Right kidney (tissue), 1 donor: ENCODE measurements around the gene CRTC3.

Experiments
- DNase-seq: peaks from one replicate; pipeline ENCODE4 v3.0.0-alpha.2; 2016

Gene CRTC3

DNA sequence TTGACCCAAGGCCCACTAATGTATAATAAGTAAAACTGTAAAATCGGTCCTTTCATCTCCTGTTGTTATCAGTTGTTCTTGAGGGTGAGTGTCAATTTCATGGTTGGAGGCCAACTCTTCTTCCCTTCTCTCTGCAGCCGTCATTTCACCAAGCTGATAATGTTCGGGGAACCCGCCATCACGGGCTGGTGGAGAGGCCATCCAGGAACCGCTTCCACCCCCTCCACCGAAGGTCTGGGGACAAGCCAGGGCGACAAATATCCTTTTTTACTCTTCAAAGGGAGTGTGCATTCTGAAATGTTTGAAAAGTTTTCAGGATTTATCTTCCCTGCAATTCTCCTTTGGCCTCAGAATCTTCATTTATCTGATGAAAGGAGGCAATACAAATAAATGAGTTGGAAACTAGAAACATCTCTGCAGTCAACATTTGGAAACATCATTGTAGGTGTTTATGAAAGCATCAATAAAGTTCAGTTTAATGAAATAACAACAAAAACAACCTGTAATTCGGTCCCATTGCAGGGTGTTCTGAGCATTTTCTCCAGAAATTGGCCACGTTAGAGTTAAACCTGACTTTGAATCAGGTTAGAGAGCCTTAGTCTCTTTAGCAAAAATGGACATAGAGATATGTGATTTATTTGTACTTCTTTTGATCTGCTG is 63.9 kb downstream of the CRTC3 start:
- no peak for DNase-seq

DNA sequence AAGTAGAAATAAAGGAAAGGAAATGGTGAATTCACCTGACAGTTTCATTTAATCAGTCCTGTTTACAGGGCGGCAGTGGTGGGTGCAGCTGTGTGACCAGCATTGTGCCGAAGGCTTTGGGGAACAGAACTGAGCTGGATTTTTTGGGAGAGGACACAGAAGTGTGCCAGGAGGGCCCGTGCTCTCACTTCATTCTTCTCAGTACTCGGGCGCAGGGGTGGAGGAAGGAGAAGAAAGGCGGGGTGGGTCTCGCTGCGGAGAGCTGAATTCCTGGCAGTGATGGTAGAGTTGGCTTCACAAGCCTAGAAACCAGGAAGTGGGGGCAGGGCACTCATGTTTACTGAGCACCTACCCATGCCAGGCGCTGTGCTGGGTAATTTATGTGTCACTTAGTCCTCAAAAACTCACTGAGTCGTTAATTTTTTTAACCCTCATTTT is 64.6 kb downstream of the CRTC3 start:
- no peak for DNase-seq

DNA sequence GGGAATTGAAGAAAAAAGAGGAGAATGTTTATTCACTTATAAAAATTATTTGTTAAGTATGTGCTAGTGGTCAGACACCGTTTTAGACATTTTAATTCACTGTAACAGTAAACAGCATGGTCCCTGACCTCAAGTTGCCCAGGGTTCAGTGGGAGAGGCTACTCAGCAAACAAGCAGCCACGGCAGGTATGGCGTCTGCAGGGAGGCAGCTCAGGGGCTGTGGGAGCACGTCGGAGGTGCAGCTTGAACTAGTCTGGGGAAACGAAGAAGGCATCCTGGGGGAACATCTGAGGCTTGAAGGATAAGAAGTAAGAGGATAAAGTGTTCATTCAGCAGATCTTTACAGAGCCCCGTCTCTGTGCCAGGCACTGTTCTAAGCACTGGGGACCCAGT is 66.0 kb downstream of the CRTC3 start:
- no peak for DNase-seq

DNA sequence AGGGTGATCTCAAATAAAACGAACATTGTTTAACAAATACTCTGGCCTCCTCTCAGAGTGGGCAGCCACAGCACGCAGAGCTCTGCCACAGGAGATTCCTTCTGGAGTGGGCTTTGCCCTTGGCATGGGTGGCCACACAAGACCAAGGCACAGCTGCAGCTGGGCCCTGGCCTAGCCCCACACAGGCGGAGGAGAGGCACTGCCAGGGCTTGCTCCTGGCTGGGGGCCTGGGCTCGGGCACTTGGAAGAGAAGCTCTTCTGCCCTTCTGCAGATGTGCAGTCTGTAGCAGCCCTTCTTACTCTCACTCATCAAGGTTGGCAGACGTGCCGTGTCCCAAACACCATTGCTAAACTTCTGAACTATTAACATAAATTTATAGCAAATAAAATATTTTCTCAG is 67.2 kb downstream of the CRTC3 start:
- no peak for DNase-seq

DNA sequence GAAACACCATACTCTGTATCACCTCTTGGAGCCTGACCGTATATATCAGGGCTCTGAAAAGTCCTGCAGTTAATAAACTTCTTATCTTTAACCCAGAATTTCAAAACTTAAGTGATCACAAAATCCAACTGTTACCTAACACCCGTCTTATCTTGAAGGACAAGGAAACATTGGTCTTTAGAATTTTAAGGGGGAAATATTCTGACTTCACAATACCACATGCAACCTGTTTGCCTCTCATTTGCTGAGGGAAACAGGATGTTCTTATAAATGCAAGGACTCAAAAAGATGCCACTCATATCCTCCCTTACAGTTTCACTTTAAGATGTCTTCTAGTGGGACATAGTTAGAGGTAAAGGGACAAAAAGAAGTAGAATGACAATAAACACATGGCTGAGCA is 67.9 kb downstream of the CRTC3 start:
- DNase-seq, result no peak

DNA sequence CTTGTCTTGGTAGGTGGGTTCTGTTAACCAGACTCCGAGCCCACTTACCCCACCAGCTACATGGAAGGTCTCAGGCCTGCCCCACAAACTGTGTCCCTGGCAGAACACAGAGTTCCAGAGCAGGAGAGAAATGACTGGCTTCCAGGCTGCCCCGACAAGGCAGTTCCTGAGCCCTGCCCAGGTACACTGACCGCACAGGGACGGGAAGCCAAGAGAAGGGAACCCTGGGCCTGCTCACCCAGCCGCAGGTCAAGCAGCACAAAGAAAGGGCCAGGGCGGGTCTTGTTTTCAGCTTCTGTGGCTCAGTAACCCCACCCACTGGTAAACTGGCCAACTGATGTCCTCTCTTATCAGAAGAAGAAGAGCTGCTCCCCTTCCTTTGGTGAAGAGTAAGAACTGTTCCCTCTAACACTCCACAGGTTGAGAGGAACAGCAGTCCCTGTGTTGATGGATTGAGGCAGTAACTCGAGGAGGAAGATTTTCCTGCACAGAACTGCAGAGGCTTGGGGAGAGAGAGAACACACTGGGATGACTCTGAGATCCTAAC is 68.4 kb downstream of the CRTC3 start:
- DNase-seq, result no peak

DNA sequence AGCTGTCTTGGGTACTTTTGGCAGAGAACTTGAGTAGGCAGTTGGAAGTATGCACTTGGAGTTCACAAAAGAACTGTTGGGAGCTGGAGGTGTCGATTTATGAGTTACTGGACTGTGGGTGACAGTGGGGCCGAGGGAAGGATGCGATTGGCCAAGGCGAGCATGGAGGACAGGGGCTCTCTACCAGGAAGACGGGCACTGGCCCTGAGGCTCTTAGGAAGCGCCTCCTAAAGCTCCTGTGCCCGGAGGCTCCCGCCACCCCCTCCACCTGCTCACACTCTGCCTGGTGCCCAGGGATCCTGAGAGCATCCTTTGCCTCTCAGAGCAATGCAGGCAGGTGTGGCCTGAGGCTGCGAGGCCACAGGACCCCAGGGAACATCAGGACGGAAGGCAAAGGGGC is 69.0 kb downstream of the CRTC3 start:
- DNase-seq, result no peak

DNA sequence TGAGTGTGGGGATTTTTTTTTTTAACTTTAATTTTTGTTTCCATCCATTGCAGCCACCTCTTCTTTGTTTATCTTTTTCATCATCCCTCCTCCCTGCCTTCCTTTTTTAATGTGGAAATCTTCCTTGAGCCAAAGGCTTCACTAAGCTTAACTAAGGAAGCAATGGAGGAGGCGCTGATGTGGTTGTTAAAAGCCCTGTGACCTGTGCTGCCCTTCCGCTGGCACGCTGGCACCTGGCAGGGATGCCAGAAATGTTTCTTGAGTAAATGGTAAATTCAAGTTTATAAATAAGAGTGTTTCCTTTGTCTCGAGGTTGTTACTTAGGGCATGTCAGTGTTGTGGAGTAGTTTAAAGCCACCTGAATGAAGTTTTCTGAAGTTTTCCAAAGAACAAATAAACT is 69.4 kb downstream of the CRTC3 start:
- no peak for DNase-seq

DNA sequence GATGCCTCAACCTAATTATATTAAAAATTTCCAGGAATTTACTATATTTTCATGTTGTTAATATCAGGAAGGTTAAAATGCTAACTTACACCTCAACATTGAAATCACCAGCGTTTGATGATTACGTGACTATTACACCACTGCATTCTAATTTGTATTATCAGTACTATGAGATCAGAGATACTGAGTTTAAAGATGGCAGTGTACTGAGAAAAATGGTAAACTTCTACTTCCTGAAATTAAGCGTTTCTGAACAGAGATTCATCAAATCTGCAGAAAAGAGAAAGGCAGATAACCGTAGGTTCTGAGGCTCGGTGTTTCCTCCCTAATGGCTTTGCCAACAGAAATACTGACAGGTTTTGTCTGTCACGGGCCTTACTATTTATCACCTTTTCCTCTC is 69.9 kb downstream of the CRTC3 start:
- no peak for DNase-seq

DNA sequence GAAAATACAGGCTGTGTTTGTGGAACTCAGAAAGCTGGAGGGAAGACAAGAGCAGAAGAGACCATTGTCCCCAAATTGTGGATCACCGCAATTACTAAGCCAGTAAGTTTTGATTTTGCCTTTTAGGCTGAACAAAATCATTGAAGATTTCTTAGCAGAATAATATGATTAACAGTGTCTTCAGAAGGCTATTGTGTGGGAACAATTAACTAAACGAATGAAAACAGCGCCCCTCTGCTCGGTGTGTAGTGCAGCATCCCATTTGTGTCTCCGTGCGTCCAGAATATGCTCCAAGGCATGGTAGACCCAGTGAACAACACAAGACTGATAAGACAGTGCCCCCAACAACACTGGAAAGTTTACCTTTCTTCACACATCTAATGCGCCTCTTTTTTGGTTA is 71.2 kb downstream of the CRTC3 start:
- DNase-seq, result no peak

DNA sequence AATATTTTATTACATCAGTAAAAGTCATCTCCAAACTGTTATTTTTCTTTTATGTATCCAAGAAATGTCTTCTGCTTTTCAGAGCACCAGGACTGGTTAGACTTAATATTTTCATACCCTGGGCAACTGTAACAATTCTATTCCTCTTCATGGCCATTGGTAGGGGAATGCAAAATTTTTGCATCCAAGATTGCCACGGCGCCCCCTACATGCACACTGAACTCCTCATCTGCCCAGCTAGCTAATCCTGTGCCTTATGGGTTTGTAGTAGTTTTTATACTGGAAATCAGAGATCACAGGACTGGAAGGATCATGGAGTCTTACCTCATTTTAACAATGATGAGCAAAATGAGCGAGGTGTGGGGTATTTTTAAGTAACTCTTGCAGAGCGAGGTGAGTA is 74.2 kb downstream of the CRTC3 start:
- DNase-seq, result no peak

DNA sequence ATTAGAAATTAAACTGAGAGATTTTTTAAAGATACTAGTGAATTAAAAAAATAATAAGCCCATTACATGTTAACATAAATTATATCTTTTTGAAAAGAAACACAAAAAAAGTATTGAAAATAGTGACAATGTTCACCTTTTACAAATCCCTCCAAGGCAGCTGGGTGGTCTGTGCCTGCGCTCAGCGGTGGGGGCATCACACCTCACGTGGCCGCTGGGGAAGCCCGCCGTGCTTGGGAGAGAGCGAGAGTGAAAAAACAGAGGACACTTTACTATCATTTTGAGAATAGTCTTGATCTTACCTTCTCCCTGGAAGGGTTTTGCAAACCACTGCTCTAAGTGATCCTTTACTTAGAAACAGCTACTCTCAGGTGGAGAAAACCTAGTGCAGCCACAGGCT is 76.9 kb downstream of the CRTC3 start:
- no peak for DNase-seq

DNA sequence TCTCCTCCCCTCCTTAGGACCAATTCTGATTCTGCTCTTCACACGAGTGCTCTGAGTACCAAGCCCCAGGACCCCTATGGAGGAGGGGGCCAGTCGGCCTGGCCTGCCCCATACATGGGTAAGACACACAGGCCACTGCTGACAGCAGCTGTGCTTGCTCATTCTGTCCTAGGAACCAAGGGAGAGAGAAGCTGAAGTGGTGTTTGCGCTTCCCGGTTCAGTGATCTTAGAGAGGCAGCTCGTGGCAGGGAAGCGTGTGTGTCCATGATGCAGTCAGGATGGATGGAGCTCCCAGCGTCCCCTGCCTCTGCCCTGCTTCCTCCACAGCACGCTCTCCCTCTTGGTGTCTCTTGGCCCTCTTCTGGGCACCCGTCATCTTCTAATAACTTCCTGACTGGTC is 77.6 kb downstream of the CRTC3 start:
- no peak for DNase-seq

DNA sequence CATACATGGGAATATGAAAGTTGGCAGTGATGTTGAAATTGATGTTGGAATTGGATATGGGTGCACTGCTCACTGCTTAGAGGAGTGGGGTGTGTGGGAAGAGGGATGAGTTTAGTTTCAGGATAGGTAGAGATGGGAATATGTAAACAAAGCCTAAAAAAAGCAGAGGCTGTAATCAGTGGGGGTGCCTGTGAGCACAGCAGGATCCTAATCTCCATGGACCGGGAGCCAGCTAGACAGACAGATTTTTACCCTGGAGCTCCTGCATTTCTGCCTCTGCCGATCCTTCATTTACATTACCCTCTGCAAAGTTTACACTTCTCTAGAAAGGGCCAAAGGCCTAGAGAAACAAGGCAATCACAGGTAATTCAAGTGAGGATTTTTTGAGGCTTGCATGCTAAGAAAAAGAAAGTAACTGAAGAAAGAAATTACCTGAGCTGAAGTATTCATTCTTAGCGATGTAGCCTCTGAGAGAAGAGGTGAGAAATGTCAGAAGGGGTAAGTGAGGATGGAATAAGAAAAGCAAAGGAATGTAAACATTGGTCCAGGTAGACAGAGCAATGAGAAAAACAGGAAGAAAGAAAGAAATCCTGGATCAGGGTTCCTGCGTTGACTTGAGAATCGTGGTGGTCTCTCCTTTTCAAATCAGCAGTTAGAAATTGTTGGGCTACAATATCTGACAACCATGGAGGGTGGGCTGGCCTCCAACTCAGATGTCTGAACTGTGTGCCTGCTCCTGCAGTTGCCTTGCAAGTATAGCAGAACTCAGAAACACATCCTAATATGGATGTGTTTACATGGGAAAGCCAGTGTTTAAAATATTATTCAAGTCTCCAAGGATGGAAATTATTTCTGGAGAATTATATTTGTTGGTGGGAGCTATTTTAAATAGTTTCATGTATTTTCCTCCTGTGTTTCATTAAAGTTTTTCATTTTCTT is 79.8 kb downstream of the CRTC3 start:
- DNase-seq, result no peak

DNA sequence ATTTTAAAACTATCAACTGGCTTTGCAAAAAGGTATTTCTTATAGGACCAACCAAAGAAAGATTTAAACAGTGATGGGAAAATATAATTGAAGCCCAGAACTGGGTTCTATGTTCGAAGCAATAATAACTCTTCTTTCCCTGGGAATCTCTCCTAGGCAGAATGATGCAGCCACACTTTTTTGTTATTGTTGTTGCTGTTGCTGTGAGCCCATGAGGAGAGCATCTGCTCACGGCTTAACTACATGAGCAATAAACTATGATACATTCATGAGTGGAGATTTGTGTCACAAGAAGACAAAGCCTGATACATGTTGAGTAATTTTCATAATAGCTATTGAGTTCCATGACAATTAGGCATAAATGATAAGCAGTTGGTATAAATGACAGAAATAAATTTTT is 80.5 kb downstream of the CRTC3 start:
- no peak for DNase-seq

DNA sequence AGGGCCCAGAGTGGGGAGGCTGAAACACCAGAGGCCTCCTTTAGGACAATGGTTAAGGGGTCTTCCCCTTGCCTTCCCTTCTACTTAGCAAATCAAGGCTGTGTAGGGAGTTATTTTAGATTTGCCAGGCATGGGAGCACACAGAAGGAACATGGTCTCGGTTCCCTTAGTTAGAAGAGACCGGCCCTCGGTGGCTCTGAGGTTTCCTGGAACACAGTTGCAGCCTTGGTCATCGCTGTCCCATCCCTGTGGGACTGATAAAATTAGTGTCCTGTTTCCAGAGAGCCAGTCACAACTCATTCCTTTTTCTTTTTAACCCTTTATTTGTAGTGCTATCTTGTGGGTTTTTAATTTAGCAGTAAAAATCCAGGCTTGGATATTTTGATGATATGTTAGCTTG is 81.4 kb downstream of the CRTC3 start:
- DNase-seq, result no peak

DNA sequence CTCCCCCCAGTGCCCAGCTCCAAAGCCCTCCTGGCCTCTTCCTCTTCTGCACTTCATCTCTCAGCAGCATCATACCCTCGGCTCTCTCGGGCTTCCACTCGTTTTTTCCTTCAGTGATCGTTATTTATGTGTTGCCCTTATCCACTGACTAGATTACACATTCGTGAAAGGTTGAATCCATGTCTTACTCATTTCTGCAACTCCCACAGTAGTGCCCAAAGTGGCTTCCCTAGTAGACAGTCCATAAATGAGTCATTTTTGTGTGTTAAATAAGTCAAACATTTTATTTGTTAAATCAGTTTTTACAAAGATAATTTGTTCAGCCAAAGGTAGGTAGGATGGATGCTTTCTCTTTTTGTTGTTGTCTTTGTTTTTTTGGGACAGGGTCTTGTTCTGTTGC is 87.4 kb downstream of the CRTC3 start:
- DNase-seq, result no peak

DNA sequence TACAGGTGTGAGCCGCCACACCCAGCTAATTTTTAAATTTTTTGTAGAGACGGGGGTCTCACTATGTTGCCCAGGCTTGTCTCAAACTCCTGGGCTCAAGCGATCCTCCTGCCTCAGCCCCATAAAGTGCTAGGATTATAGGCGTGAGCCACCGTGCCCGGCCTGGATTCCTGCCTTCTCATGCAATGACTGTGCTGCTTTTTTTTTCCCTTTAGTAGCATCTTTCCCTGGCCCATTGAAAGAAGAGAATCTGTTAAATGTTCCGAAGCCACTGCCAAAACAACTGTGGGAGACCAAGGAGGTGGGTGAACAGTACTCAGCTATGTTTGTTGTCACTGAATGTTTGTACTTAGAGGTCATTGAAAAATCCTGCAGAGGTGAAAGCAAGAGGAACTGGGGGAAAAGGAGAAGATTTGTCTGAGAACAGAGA is 88.0 kb downstream of the CRTC3 start:
- DNase-seq, result no peak

DNA sequence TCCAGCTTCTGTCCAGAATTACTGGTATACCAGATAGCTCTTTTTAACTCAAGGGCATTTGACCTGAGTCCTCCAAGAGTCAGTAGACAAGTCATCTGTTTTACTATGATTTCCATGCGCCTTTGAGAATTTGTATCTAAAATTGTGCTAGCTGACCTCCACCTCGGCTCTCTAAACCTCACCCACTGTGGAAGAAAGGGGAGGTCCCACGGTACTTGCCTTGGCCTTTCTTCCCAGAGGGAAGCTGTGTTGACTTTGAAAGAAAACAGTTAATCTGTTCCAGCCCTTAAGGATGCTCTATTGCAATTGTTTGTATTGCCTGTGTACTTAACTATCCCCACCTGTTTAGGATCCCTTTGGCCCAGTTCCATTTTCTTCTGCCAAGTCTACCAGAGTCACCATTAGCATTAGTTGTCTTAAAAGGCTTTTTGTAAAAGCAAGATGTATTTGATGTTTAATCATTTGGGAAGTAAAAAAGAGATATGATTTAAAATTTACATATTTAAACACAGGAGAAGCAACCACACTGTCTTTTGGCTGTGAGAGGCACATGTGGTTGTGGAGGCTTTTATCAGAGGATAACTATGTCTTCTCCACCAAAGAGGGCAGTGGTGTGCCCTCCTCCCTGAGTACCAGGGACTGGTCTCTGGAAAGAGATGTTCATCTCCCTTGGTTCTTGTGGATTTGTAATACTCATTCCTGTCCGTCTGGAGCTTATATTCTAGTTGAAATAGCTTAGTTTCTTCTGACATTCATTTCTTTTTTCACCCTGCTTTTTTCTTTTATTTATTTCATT is 88.8 kb downstream of the CRTC3 start:
- no peak for DNase-seq

DNA sequence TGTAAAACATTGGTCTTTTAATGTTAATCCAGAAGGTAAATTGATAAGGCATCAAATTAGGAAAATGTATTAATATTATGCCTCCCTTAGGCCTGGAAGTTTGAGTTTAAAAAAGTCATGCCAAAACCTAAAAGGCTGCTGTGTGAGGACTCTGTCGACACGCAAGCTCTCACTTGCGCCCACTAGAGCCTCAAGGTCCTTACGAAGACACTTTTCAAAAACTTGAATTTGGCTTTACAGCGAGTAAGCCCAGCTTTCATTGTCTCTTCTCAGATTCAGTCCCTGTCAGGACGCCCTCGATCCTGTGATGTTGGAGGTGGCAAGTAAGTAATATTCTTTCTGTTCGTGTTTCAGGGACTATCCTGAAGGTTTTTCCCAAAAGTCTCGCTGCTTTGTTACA is 89.7 kb downstream of the CRTC3 start:
- no peak for DNase-seq

DNA sequence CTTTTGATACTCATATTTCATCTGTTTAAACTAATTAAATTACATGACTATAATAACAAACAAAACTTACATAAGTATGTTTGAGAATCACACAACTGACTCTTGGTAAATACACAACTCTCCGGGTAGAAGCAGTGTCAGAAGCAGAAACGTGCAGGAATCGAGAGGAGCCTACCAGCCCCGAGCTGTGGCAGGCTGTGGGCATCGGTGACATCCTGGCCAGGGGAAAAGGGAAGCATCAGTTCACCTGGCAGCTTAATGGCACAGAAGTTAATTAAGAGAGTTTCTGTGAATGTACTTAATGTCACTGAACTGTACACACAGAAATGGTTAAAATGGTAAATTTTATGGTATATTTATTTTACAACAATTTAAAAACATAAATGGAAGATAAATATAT is 90.2 kb downstream of the CRTC3 start:
- DNase-seq, result no peak

DNA sequence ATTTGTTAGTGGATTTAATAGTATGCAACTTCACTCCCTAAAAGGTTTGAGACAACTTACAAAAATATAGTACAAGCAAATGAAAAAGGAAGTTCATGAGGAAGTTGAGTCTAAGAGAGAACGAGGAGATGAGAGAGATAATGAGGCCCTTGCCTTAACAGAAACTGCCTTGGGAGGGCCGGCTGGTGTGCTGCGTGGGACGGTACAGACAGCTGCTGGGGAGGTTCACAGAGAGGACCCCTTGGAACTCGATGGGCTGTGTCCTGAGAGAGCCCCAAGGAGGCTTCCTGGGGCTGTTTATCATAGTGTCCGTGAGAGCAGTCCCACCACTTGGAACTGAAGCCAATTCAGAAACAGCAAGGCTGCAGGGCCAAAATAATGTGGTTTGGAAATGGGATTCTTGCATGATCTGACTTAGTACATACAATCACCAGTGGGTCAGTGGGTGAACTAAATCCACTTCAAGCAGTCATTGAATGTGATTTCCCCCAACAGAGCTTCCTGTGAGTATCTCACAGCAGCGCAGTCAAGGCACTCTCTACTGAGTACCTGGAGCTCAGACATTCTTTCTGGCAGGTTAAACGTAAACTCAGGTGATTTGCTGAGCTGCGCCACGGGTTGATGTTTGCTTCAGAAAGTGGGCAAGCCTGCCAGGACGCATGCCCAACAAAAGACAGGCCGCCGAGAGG is 90.8 kb downstream of the CRTC3 start:
- no peak for DNase-seq
